HG03460 (cell line): ENCODE measurements around the gene ZNF888.
"Not testable (repeated sequence)": the region's sequence is repeated elsewhere in the genome, so short reads cannot be mapped to it uniquely, and the experiment has no call there.

Experiments
- ATAC-seq: cut with Tn5 transposase; IDR thresholded peaks from one replicate; pipeline ENCODE4 v1.9.1; 2021; ENCODE audit not compliant: unreplicated experiment

Gene ZNF888

GRCh38 chr19:52922841-52923777 is at the start of gene ZNF888:
Gene ZNF888, minus strand, starts transcription at chr19:52923428. Its CDS starts 5,555 bp downstream, at chr19:52917873.
- ATAC-seq = peak; percentile 86

GRCh38 chr19:52967772-52968171 is 44.5 kb upstream of the ZNF888 start:
- no peak for ATAC-seq

- peak; percentile 21 for ATAC-seq
Measured at GRCh38 chr19:52963247-52963618, 40.0 kb upstream of the ZNF888 start.

GRCh38 chr19:52962394-52963246 is 39.4 kb upstream of the ZNF888 start, which contains the start of gene ZNF816:
Gene ZNF816, minus strand, starts transcription at chr19:52962881. Its CDS starts 6,792 bp downstream, at chr19:52956089.
- peak; percentile 97 for ATAC-seq

- no peak for ATAC-seq
Measured at GRCh38 chr19:52961981-52962380, 38.8 kb upstream of the ZNF888 start.

GRCh38 chr19:52959613-52960295 is 36.5 kb upstream of the ZNF888 start:
- no peak for ATAC-seq

GRCh38 chr19:52957591-52957990 is 34.4 kb upstream of the ZNF888 start:
- ATAC-seq = no peak

GRCh38 chr19:52956917-52957316 is 33.7 kb upstream of the ZNF888 start:
- ATAC-seq = no peak

- ATAC-seq = no peak
Measured at GRCh38 chr19:52949422-52949821, 26.2 kb upstream of the ZNF888 start.

- no peak for ATAC-seq
Measured at GRCh38 chr19:52948025-52948770, 25.0 kb upstream of the ZNF888 start.

- no peak for ATAC-seq
Measured at GRCh38 chr19:52946322-52947310, 23.4 kb upstream of the ZNF888 start.

GRCh38 chr19:52945652-52946321 is 22.6 kb upstream of the ZNF888 start:
- ATAC-seq = no peak

- ATAC-seq = not testable (repeated sequence)
Measured at GRCh38 chr19:52944703-52945493, 21.7 kb upstream of the ZNF888 start.

- no peak for ATAC-seq
Measured at GRCh38 chr19:52943884-52944643, 20.8 kb upstream of the ZNF888 start.

GRCh38 chr19:52943134-52943883 is 20.1 kb upstream of the ZNF888 start:
- ATAC-seq = no peak

- ATAC-seq = peak; percentile 95
Measured at GRCh38 chr19:52942386-52943133, 19.3 kb upstream of the ZNF888 start.
